NCI-H2107 (cell line): ENCODE data around the gene PEF1.
A peak's percentile ranks its signal among the peaks of the same experiment; 100 is the strongest.

ENCODE experiments used
- DNase-seq: peaks from one replicate; lab custom pipeline; 2025; lab: John Stamatoyannopoulos, UW

Gene PEF1

DNA sequence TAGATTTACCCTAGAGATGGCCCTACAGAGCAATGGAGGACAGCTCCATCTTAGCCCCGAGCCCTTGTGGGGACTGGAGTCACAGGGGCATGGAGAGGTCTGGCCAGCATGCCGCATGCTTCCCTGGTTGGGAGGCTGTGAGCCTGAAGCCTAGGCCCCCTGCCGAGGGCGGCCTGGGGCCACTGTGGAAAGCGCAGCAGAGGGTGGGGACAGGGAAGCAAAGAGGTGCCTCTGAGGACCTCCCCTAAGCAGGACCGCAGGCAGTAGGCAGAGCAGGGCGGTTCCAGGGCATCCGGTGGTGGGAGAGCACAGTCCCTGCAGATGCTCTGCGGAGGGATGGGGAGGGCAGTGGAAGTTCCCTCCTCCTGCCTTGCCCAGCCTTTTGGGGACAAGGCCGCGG is 26.5 kb upstream of the PEF1 start:
- DNase-seq = no peak

GRCh38 chr1:31670593-31670964 is 25.9 kb upstream of the PEF1 start:
- no peak for DNase-seq

DNA sequence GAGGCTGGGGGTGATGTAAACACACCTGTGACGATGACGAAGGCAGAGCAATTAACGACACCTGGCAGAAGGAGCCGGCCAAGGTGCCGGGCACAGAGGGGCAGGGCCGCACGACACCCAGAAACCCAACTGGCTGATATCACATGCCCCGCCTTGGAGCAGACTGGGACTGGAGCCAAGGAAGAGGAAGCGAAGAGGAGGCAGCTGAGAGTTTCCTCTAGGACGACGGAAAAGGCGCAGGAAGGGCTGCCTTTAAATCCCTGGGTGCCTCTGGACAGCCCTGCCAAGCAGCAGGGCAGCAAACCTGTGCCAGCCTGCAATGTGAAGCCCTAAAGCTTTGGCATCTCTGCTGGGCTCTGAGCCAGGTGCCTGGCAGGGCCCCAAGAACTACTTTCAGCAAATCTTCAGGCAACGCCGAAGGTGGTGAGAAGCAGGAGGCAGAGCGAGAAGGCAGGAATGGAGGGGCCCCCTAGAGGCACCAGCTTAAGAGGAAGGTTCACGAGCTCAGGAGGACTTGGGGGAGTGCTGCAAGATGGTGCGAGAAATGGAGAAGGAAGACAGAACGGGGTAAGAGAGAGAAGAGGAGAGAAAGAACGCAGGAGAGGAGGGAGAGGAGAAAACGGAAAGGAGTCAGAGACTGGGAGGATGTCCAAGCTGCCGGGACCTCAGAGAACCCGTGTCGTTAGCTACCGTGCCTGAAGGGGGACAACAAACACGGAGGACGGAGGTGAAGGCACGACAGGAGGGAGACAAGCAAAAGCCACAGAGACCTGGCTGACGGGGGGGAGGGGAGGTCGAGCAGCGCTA is 25.3 kb upstream of the PEF1 start:
- DNase-seq = peak; percentile 78

- DNase-seq = no peak
Observed at GRCh38 chr1:31669433-31669785, 24.7 kb upstream of the PEF1 start.

- no peak for DNase-seq
Observed at GRCh38 chr1:31668303-31668883, 23.7 kb upstream of the PEF1 start.

DNA sequence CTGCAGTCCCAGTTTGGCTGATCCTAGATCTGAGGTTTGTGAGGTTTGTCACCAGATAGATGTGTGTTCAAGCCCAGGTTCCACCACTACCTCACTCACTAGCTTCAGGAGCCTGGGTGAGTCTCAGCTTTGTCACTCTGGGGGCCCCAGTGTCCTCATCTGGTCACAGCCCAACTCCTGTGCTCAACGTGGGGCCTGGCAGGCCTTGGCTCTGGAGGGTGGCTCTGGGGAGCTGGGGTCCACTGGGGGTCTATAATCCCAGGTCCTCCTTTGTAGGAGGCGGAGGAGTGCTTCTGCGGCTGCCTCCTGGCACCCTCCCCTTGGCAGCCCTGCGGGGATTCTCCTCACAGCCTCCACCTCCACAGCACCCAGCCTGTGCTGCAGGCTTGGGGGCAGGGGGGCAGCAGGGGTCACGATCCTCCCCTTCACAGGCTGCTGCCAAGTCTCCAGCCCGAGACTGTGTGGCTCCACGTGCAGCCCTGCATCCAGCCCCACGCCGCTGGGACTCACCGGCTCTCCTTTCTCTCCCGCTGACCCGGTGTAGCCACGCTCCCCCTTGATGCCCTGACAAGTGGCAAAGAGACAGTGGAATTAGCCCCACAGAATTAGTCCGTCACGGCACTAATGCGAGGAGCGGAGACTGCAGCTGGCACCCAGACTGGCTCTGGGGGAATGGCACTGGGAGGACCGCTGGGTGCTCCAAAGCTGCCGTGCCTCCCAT is 22.5 kb upstream of the PEF1 start:
- no peak for DNase-seq

- no peak for DNase-seq
Observed at GRCh38 chr1:31666263-31666963, 21.7 kb upstream of the PEF1 start.

- no peak for DNase-seq
Observed at GRCh38 chr1:31665234-31665878, 20.7 kb upstream of the PEF1 start.

GRCh38 chr1:31664528-31664927 is 19.9 kb upstream of the PEF1 start:
- no peak for DNase-seq

DNA sequence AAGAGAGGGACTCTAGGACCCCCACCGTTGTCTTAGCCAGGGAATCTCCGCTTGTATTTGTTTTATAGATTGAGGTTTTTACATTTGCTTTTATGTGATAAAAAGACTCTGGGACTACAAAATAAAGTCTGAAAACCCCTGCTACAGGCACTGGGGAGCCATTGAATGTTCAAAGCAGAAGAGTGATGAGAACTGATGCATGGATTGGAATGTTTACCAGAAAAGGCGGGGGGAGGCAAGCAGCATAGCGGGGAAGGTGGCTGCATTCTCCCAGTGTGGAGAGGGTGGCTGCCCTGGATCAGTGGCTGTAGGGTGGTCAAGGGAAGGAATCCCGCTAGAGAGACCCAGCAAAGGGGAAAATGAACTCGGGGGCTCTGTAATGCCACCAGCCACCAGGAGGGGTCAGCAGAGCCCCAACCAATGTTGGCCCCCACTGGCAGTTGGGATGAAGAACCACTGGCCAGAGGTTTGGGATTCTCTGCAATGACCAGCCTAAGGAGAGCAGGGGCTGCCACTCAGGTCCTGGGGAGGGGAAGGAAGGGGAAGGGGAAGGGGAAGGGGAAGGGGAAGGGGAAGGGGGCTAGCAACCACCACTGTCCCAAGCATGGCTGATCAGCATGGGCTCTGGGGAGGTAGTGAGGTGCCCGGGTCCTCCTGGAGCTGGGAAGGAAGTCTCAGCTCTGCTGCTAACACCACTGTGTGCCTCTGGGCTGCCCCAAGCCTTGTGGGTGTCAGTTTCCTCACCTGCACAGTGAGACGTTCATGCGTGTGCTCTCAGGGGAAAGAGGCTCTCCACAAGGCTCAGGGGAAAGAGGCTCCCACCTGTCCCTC is 19.2 kb upstream of the PEF1 start:
- DNase-seq = no peak

GRCh38 chr1:31662463-31662862 is 17.8 kb upstream of the PEF1 start:
- DNase-seq = no peak

DNA sequence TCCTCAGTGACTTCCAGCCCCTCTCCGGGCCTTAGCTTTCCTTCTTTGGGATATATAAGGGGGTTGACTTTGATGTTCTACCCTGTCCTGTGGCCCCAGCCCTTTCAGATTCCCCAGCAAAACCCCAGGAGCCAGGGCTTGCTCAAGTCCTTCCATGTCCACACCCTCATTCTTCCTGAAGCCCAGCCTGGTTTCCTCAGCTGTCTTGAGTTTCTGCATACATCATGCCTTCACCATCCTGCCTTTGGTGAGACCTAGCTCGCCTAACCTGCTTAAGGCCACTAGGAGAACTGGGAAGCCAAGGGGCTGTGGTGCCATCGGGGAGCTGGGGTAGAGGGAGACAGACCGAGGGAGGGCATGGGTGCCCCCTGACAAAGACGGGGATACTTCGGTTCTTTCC is 17.2 kb upstream of the PEF1 start:
- no peak for DNase-seq

DNA sequence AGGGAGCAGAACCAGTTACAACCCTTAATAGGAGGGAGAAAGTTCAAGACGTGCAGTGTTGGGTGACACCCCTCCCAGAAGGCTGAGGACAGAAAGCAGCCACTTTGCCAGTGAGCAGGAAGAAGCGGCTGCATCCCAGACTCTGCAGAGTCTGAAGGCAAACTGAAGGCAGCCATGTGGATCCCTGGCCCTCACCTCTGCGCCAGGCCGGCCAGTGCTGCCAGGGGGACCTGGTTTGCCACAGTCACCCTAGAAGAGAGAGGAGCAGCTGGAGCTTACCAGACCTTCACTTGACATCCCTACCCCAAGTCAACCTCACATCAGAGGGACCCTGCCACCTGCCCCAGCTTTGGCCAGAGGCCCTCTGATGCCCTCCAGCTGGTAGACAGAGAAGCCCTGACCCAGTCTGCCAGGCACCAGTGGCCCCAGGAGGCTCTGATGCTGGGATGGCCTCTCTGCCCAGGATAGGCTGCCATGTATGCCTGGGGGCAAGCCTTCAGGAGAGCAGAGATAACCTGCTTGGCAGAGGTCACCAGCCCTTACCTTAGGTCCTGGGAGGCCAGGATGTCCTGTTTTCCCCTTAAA is 16.3 kb upstream of the PEF1 start:
- DNase-seq = no peak

DNA sequence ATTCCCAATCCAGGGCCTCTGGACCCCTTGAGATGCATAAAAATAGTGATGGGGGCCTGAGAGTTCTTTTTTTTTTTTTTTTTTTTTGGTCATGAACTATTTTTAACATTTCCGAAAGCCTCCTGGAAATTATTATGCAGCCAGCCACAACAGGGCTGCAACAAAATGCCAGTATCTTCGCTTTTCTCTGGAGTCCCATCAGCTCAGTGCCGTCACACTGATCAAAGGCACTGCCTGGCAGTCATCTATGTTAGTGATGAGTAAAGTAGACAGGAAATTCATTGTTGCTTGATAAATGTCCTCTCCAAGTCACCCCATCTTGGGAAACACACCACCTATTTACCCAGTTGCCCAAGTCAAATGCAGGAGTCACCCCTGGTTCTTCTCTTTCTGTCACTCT is 15.2 kb upstream of the PEF1 start:
- DNase-seq = no peak

GRCh38 chr1:31658721-31659120 is 14.0 kb upstream of the PEF1 start:
- DNase-seq = no peak

- no peak for DNase-seq
Observed at GRCh38 chr1:31657972-31658510, 13.4 kb upstream of the PEF1 start.

GRCh38 chr1:31657020-31657804 is 12.5 kb upstream of the PEF1 start:
- DNase-seq = no peak

GRCh38 chr1:31655756-31656155 is 11.1 kb upstream of the PEF1 start:
- no peak for DNase-seq

DNA sequence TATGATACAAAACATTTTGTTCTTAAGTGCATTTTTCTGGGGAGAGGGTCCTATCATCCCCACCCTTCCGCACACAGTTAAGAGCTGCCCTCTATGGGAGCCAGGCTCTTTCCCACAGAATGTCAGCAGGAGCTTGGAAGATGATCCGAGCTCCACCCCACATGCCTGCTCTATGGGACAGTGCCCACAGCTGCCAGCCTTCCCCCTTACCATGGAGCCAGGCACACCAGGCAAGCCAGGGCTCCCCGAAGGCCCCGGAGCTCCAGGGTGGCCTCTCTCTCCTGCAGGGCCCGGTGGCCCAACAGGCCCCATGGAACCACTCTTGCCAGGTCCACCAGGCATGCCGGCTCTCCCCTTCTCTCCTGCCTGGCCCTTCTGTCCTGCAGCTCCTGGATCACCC is 10.4 kb upstream of the PEF1 start:
- no peak for DNase-seq

DNA sequence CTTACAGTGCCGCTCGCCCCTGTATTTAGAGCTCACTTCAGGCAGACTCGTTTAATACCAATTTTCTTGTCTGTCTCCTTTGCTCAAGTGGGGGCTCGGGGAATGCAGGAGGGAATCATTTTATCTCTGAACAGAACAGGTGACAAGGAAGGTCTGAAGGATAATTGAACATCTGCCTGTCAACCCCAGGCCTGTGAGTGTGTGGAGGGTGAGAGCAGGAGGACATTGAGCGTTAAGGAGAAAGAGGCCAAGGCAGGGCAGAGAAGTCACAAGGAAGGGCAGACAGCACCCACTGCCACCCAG is 9.7 kb upstream of the PEF1 start:
- DNase-seq = no peak
